H9 (cell line): Measurements from ENCODE around the gene MRPS34. TPM values are rescaled to one million over a fixed set of nuclear protein-coding genes. Genes with fewer than 3 reads are reported as not detected.

Experiments
- DNase-seq: peaks from one replicate; pipeline ENCODE4 v3.0.0-alpha.2; 2017
- H2AFZ ChIP-seq: one replicate; pipeline ENCODE4 v1.6.1; 2013; ENCODE audit warnings: mild to moderate bottlenecking, low read length, control low read depth, moderate library complexity
- H2AK5ac ChIP-seq: 2 replicates; pipeline ENCODE4 v1.6.1; 2013; ENCODE audit warnings: low read length, control low read depth, mixed read lengths; ENCODE audit not compliant: insufficient read length
- H2BK120ac ChIP-seq: one replicate; pipeline ENCODE4 v1.6.1; 2013; ENCODE audit warnings: low read depth, mild to moderate bottlenecking, low read length, control low read depth, inconsistent platforms; ENCODE audit not compliant: poor library complexity, severe bottlenecking
- H2BK12ac ChIP-seq: 2 replicates; pipeline ENCODE4 v1.6.1; 2013; ENCODE audit warnings: low read length, control low read depth, mixed read lengths, low read depth; ENCODE audit not compliant: insufficient read length
- H2BK15ac ChIP-seq: 2 replicates; pipeline ENCODE4 v1.6.1; 2013; ENCODE audit warnings: low read depth, low read length, control low read depth
- H2BK20ac ChIP-seq: one replicate; pipeline ENCODE4 v1.6.1; 2013; ENCODE audit warnings: low read depth, mild to moderate bottlenecking, low read length, control low read depth, inconsistent platforms; ENCODE audit not compliant: poor library complexity, severe bottlenecking
- H2BK5ac ChIP-seq: 2 replicates; pipeline ENCODE4 v1.6.1; 2013; ENCODE audit warnings: low read length, control low read depth, mixed read lengths; ENCODE audit not compliant: insufficient read length
- H3K14ac ChIP-seq: 2 replicates; pipeline ENCODE4 v1.6.1; 2013; ENCODE audit warnings: low read length, control low read depth; ENCODE audit not compliant: insufficient read depth
- H3K18ac ChIP-seq: 2 replicates; pipeline ENCODE4 v1.6.1; 2013; ENCODE audit warnings: low read depth, mild to moderate bottlenecking, mixed read lengths, low read length, control low read depth; ENCODE audit not compliant: insufficient read length
- H3K23ac ChIP-seq: 2 replicates; pipeline ENCODE4 v1.6.1; 2013; ENCODE audit warnings: low read length, control low read depth, mixed read lengths, low read depth; ENCODE audit not compliant: insufficient read length
- H3K23me2 ChIP-seq: 2 replicates; pipeline ENCODE4 v1.6.1; 2013; ENCODE audit warnings: low read depth, mild to moderate bottlenecking, mixed read lengths, low read length, control low read depth; ENCODE audit not compliant: insufficient read length, poor library complexity, severe bottlenecking
- H3K27ac ChIP-seq: 2 replicates; pipeline ENCODE4 v1.5.1; 2013; ENCODE audit warnings: low read length, control low read depth, mixed read lengths, low read depth; ENCODE audit not compliant: insufficient read length
- H3K27me3 ChIP-seq: 2 replicates; pipeline ENCODE4 v1.6.1; 2013; ENCODE audit warnings: low read length, control low read depth, inconsistent platforms; ENCODE audit not compliant: insufficient read depth
- H3K4ac ChIP-seq: 2 replicates; pipeline ENCODE4 v1.6.1; 2013; ENCODE audit warnings: low read depth, mild to moderate bottlenecking, control low read depth, inconsistent platforms, low read length, moderate library complexity
- H3K4me1 ChIP-seq: 2 replicates; pipeline ENCODE4 v1.6.1; 2013; ENCODE audit warnings: low read length, control low read depth, inconsistent platforms; ENCODE audit not compliant: insufficient read depth
- H3K4me2 ChIP-seq: 2 replicates; pipeline ENCODE4 v1.6.1; 2013; ENCODE audit warnings: low read length, control low read depth, mixed read lengths; ENCODE audit not compliant: insufficient read length, insufficient read depth
- H3K56ac ChIP-seq: 2 replicates; pipeline ENCODE4 v1.6.1; 2013; ENCODE audit warnings: low read depth, mild to moderate bottlenecking, mixed read lengths, low read length, control low read depth; ENCODE audit not compliant: insufficient read length
- H3K79me1 ChIP-seq: 2 replicates; pipeline ENCODE4 v1.6.1; 2013; ENCODE audit warnings: low read depth, mild to moderate bottlenecking, moderate library complexity, low read length, control low read depth, inconsistent platforms; ENCODE audit not compliant: insufficient read depth, poor library complexity, severe bottlenecking
- H3K79me2 ChIP-seq: 2 replicates; pipeline ENCODE4 v1.6.1; 2013; ENCODE audit warnings: low read length, control low read depth, inconsistent platforms; ENCODE audit not compliant: insufficient read depth
- H3K9ac ChIP-seq: 2 replicates; pipeline ENCODE4 v1.6.1; 2013; ENCODE audit warnings: low read length, control low read depth, mixed read lengths; ENCODE audit not compliant: insufficient read length; ENCODE audit errors: extremely low read depth
- H3K9me3 ChIP-seq: one replicate; pipeline ENCODE4 v1.6.1; 2013; ENCODE audit warnings: low read depth, low read length, inconsistent platforms; ENCODE audit not compliant: control insufficient read depth
- H3T11ph ChIP-seq: one replicate; pipeline ENCODE4 v1.6.1; 2013; ENCODE audit warnings: mild to moderate bottlenecking, low read length, control low read depth, inconsistent platforms
- H4K20me1 ChIP-seq: one replicate; pipeline ENCODE4 v1.6.1; 2013; ENCODE audit not compliant: control insufficient read depth, insufficient read length, insufficient read depth
- H4K5ac ChIP-seq: 2 replicates; pipeline ENCODE4 v1.6.1; 2013; ENCODE audit warnings: low read depth, mild to moderate bottlenecking, mixed read lengths, low read length, control low read depth; ENCODE audit not compliant: insufficient read length
- H4K8ac ChIP-seq: replicated peaks from 2 replicates; pipeline ENCODE4 v1.6.1; 2013; ENCODE audit warnings: low read length, control low read depth, mixed read lengths, low read depth; ENCODE audit not compliant: insufficient read length
- H4K91ac ChIP-seq: 2 replicates; pipeline ENCODE4 v1.6.1; 2013; ENCODE audit warnings: low read depth, mild to moderate bottlenecking, moderate library complexity, mixed read lengths, low read length, control low read depth; ENCODE audit not compliant: insufficient read length
- H3K27ac Mint-ChIP-seq, 3 experiments: 2 replicates in 2 of 3; 3 replicates in 1 of 3; pipeline ENCODE4 v1.8.0; 2020 to 2021; ENCODE audit warnings: mixed read lengths in 3 of 3, mild to moderate bottlenecking in 1 of 3, moderate library complexity in 1 of 3
- H3K27me3 Mint-ChIP-seq: 2 replicates; pipeline ENCODE4 v1.8.0; 2021; ENCODE audit warnings: low read depth, mild to moderate bottlenecking, moderate library complexity, mixed read lengths
- H3K36me3 Mint-ChIP-seq, 3 experiments: 2 replicates in 2 of 3; 3 replicates in 1 of 3; pipeline ENCODE4 v1.8.0; 2020 to 2021; ENCODE audit warnings: low read depth in 3 of 3, mixed read lengths in 3 of 3; ENCODE audit not compliant: insufficient read depth in 1 of 3
- H3K4me1 Mint-ChIP-seq, 2 experiments: 2 replicates each; pipeline ENCODE4 v1.8.0; 2020; ENCODE audit warnings: mixed read lengths in 2 of 2
- H3K4me3 Mint-ChIP-seq, 2 experiments: 2 replicates in 1 of 2; 3 replicates in 1 of 2; pipeline ENCODE4 v1.8.0; 2020 to 2021; ENCODE audit warnings: mild to moderate bottlenecking in 2 of 2, mixed read lengths in 2 of 2, moderate library complexity in 1 of 2
- H3K9me3 Mint-ChIP-seq, 2 experiments: 2 replicates in 1 of 2; 3 replicates in 1 of 2; pipeline ENCODE4 v1.8.0; 2020; ENCODE audit warnings: mild to moderate bottlenecking in 2 of 2, mixed read lengths in 2 of 2, moderate library complexity in 1 of 2
- CTCF ChIP-seq: fragments of 200-600 bp; sonication (generic); conservative IDR thresholded peaks from 3 replicates; pipeline ENCODE4 v1.8.0; 2021; ENCODE audit warnings: antibody characterized with exemption, mild to moderate bottlenecking
- WGBS: extraction: QIAGEN DNeasy Blood & Tissue Kit; methylation state at CpG from one replicate; pipeline ENCODE4 v1.1.7; 2013; ENCODE audit warnings: missing lambda C conversion rate, low lambda C conversion rate, mixed read lengths; ENCODE audit not compliant: insufficient read length; ENCODE audit errors: extremely low coverage; 5-methylcytosine and 5-hydroxymethylcytosine counted together
- total RNA-seq: library from RNA; stranded (reverse); gene quantifications from 2 replicates; pipeline ENCODE4 v1.2.1, GENCODE V29; 2021

Gene MRPS34
- total RNA-seq, 1 experiment from 2014 or later = 205 TPM

GRCh38 chr16:1809281-1809801 is 36.4 kb upstream of the MRPS34 start:
- Mint-ChIP-seq H3K4me3 (no peak overlapping the region), H3K36me3 (peaks cover 15 to 37% (median 16%) of the 10 kb centered on the region in 3 experiments; a peak in 6 of 7 replicates), H3K4me1 (peaks cover 0 to 3% of the 10 kb centered on the region in 2 experiments; a peak in 2 of 4 replicates), H3K9me3 (peaks cover 2 to 4% of the 10 kb centered on the region in 2 experiments; a peak in 2 of 5 replicates), H3K27ac (no peak overlapping the region), H3K27me3 (no peaks in the 10 kb centered on the region)
- no peak overlapping the region for H2BK120ac ChIP-seq
- no peak overlapping the region for H2BK12ac ChIP-seq
- no peaks in the 10 kb centered on the region for H3K9me3 ChIP-seq
- H2AK5ac ChIP-seq = no peak overlapping the region
- DNase-seq = peak; percentile 90
- no CpG with 5 or more reads among the region's 28 CpGs for WGBS
- H3K27ac ChIP-seq = no peak overlapping the region
- H4K91ac ChIP-seq = no peak overlapping the region
- H4K20me1 ChIP-seq = no peaks in the 10 kb centered on the region
- no peak overlapping the region for H2BK20ac ChIP-seq
- H3K9ac ChIP-seq = no peak overlapping the region
- no peak overlapping the region for H3K18ac ChIP-seq
- no peak overlapping the region for H3T11ph ChIP-seq
- TF ChIP-seq CTCF = peak; percentile 30; the same call in 1 of the 3 replicates
- H3K79me1 ChIP-seq = no peaks in the 10 kb centered on the region
- no peaks in the 10 kb centered on the region for H3K23me2 ChIP-seq
- H3K4me2 ChIP-seq = no peak overlapping the region
- H3K79me2 ChIP-seq = no peaks in the 10 kb centered on the region
- no peak overlapping the region for H4K8ac ChIP-seq
- H3K14ac ChIP-seq = no peak overlapping the region; the same call in 1 of the 2 replicates
- H4K5ac ChIP-seq = no peak overlapping the region
- H2BK5ac ChIP-seq = no peak overlapping the region
- H3K4ac ChIP-seq = no peak overlapping the region
- H2AFZ ChIP-seq = no peak overlapping the region
- H3K56ac ChIP-seq = no peak overlapping the region
- no peak overlapping the region for H2BK15ac ChIP-seq
- no peak overlapping the region for H3K23ac ChIP-seq
- no peaks in the 10 kb centered on the region for H3K4me1 ChIP-seq
- H3K27me3 ChIP-seq = no peaks in the 10 kb centered on the region
